Neural progenitor cell (in vitro differentiated cells): ENCODE data around the gene FFAR1.

Experiments
- EZH2 ChIP-seq: fragments of 200-600 bp; sonication (generic); IDR thresholded peaks from 2 replicates; pipeline ENCODE4 v1.6.1; 2017; ENCODE audit warnings: antibody characterized with exemption, mild to moderate bottlenecking, moderate library complexity
- EZH2phosphoT487 ChIP-seq: fragments of 200-600 bp; sonication (generic); IDR thresholded peaks from 2 replicates; pipeline ENCODE4 v1.6.1; 2017; ENCODE audit warnings: antibody characterized with exemption
- TF ChIP-seq, protein P1 (sequence below): fragments of 200-600 bp; sonication (generic); IDR thresholded peaks from 2 replicates; pipeline ENCODE4 v1.5.1; 2017; ENCODE audit warnings: antibody characterized with exemption, mild to moderate bottlenecking

DNA sequence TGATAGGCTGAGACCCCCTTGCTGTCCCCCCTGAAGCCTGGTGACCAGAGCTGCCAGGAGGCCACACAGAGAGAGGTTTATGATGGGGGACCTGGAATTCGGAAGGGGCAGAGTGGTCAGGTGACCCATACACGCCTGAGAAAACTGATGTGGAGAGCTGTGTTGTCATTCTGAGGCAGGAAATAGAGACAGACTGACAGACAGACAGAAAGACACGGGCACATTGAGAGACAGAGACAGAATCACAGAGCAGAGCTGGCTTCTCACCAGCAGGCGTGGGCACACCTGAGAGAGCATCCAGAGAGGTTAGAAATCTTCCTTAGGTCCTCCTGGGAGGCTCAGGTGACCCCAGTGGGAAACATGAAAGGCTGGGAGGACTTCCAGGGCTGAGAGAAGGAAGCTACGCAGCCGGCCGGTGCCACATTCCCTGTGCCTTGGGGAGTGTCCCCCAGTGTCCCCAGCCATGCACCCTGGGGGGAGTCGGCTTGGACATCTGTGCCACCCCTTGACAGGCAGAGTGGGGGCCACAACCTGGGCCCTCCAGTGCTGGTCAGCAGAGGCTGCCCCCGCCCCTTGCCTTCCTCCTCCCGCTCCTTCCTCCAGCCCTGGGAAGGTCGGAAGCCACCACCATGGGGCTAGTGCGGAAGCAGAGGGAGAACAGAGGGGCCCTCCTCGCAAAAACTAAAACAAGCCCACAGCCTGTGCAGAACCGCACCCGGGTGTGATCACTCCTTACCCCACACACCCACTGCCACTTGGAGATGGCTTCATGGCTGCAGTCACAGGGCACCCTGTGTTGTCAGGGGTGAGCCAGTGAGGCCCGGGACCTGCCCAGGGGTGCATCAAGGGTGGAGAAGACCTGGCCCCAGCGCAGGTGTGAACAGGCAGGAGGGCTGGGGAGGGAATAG, 2.2 kb downstream of the FFAR1 start:
- no peak for TF ChIP-seq EZH2phosphoT487
- TF ChIP-seq, protein P1, sequence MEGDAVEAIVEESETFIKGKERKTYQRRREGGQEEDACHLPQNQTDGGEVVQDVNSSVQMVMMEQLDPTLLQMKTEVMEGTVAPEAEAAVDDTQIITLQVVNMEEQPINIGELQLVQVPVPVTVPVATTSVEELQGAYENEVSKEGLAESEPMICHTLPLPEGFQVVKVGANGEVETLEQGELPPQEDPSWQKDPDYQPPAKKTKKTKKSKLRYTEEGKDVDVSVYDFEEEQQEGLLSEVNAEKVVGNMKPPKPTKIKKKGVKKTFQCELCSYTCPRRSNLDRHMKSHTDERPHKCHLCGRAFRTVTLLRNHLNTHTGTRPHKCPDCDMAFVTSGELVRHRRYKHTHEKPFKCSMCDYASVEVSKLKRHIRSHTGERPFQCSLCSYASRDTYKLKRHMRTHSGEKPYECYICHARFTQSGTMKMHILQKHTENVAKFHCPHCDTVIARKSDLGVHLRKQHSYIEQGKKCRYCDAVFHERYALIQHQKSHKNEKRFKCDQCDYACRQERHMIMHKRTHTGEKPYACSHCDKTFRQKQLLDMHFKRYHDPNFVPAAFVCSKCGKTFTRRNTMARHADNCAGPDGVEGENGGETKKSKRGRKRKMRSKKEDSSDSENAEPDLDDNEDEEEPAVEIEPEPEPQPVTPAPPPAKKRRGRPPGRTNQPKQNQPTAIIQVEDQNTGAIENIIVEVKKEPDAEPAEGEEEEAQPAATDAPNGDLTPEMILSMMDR: no peak
- TF ChIP-seq EZH2: no peak
